HCT116 (cell line): ENCODE data around the gene MINDY4B.

Source experiments
- CEBPB ChIP-seq: IDR thresholded peaks from 2 replicates; pipeline ENCODE4 v1.6.1; 2012; ENCODE audit warnings: low read depth
- EZH2 ChIP-seq: fragments of 200-600 bp; sonication (generic); IDR thresholded peaks from 2 replicates; pipeline ENCODE4 v1.6.1; 2017; ENCODE audit warnings: antibody characterized with exemption, mixed run types
- EZH2phosphoT487 ChIP-seq: fragments of 200-600 bp; IDR thresholded peaks from 2 replicates; pipeline ENCODE4 v1.6.1; 2018; ENCODE audit warnings: antibody characterized with exemption, borderline replicate concordance
- FOSL1 ChIP-seq: IDR thresholded peaks from 2 replicates; pipeline ENCODE4 v1.6.1; 2012; ENCODE audit warnings: low read depth
- POLR2A ChIP-seq: IDR thresholded peaks from 2 replicates; pipeline ENCODE4 v1.7.0; 2011; ENCODE audit warnings: borderline replicate concordance; ENCODE audit not compliant: insufficient read depth, insufficient read length; ENCODE audit errors: extremely low read depth
- POLR2AphosphoS5 ChIP-seq: IDR thresholded peaks from 2 replicates; pipeline ENCODE4 v1.6.1; 2011; ENCODE audit warnings: mild to moderate bottlenecking, low read depth, low read length, moderate library complexity
- RAD21 ChIP-seq: IDR thresholded peaks from 2 replicates; pipeline ENCODE4 v1.6.1; 2012; ENCODE audit warnings: low read depth, mild to moderate bottlenecking
- SRF ChIP-seq: IDR thresholded peaks from 2 replicates; pipeline ENCODE4 v1.6.1; 2012; ENCODE audit warnings: low read depth
- YY1 ChIP-seq: IDR thresholded peaks from 2 replicates; pipeline ENCODE4 v1.6.1; 2011; ENCODE audit warnings: low read length, low read depth, moderate library complexity, mild to moderate bottlenecking; ENCODE audit not compliant: insufficient replicate concordance; ENCODE audit errors: extremely low read depth
- TF ChIP-seq, protein P1 (sequence below), 3 experiments: fragments of 200-600 bp in 1 of 3; sonication (generic) in 1 of 3; IDR thresholded peaks in 2 of 3; conservative IDR thresholded peaks in 1 of 3; 2 replicates each; pipeline ENCODE4 v1.5.1; 2012 to 2017; ENCODE audit warnings: low read depth in 2 of 3, low read length in 2 of 3, antibody characterized with exemption in 1 of 3, borderline replicate concordance in 1 of 3, control low read depth in 1 of 3, mild to moderate bottlenecking in 1 of 3, mixed read lengths in 1 of 3, mixed run types in 1 of 3, moderate library complexity in 1 of 3; ENCODE audit not compliant: insufficient read depth in 1 of 3
- TF ChIP-seq, protein P2 (sequence below): IDR thresholded peaks from 2 replicates; pipeline ENCODE4 v1.6.1; 2012

DNA sequence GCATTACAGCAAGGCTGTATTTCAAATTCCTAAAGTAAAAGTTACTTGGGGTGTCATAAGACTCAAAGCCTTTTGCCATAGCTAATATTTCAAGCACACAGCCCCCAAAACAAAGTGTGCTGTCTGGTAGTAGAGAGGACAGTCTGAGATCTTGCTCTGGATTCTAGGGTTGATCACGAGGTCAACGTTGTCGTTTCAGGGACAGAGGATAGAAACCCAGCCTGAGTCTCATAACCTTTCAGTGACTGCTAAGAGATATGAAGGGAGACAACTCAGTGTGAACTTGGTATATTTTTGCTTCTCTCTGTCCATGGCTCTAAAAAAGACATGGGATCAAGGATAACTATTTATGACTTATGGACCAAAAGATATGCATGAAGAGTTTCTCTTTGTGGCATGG, 25.6 kb upstream of the MINDY4B start:
- TF ChIP-seq, protein P1, sequence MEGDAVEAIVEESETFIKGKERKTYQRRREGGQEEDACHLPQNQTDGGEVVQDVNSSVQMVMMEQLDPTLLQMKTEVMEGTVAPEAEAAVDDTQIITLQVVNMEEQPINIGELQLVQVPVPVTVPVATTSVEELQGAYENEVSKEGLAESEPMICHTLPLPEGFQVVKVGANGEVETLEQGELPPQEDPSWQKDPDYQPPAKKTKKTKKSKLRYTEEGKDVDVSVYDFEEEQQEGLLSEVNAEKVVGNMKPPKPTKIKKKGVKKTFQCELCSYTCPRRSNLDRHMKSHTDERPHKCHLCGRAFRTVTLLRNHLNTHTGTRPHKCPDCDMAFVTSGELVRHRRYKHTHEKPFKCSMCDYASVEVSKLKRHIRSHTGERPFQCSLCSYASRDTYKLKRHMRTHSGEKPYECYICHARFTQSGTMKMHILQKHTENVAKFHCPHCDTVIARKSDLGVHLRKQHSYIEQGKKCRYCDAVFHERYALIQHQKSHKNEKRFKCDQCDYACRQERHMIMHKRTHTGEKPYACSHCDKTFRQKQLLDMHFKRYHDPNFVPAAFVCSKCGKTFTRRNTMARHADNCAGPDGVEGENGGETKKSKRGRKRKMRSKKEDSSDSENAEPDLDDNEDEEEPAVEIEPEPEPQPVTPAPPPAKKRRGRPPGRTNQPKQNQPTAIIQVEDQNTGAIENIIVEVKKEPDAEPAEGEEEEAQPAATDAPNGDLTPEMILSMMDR (IDR thresholded peaks at IDR 0.05 in 2 of 3, conservative IDR thresholded peaks at IDR 0.05 in 1 of 3; ENCODE audit: borderline replicate concordance in 1 of 3, insufficient read depth in 1 of 3, low read depth in 2 of 3, low read length in 2 of 3), result no peak
- no peak for TF ChIP-seq EZH2
- no peak for TF ChIP-seq CEBPB
- no peak for TF ChIP-seq POLR2AphosphoS5
- no peak for TF ChIP-seq POLR2A
- TF ChIP-seq YY1, result no peak
- TF ChIP-seq RAD21, result no peak
- TF ChIP-seq SRF, result no peak
- no peak for TF ChIP-seq EZH2phosphoT487
- TF ChIP-seq, protein P2, sequence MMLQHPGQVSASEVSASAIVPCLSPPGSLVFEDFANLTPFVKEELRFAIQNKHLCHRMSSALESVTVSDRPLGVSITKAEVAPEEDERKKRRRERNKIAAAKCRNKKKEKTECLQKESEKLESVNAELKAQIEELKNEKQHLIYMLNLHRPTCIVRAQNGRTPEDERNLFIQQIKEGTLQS, result no peak
- TF ChIP-seq FOSL1, result no peak
